ENCODE data around the gene TXNDC2. TPM values are rescaled to one million over a fixed set of nuclear protein-coding genes. Genes with fewer than 3 reads are reported as not detected.

Gene TXNDC2
- total and polyA plus RNA-seq, 9 of the 15 experiments (the other 6 are each of a cell fraction or from before 2014, with no cell fraction given) = 1.2 to 4.9 (median 2.3) TPM

DNA sequence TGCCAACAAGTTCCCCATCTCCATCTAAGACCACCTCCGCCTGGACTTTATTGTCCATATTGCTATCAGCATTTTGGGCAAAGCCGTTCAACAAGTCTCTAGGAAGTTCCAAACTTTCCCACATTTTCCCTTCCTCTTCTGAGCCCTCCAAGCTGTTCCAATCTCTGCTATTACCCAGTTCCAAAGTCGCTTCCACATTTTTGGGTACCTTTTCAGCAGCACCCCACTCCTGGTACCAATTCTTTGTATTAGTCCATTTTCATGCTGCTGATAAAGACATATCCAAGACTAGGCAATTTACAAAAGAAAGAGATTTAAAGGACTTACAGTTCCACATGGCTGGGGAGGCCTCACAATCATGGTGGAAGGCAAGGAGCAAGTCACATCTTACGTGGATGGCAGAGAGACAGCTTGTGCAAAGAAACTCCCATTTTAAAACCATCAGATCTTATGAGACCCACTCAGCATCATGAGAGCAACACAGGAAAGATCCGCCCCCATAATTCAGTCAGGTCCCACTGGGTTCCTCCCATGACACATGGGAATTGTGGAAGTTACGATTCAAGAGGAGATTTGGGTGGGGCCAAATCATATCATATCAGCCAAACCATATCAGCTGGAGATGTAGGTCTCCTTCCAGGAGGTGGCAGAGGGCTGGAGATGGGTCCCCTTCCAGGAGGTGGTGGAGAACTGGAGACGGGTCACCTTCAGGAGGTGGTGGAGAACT, 19.8 kb upstream of the TXNDC2 start (continued):
- TF ChIP-seq, protein P1, sequence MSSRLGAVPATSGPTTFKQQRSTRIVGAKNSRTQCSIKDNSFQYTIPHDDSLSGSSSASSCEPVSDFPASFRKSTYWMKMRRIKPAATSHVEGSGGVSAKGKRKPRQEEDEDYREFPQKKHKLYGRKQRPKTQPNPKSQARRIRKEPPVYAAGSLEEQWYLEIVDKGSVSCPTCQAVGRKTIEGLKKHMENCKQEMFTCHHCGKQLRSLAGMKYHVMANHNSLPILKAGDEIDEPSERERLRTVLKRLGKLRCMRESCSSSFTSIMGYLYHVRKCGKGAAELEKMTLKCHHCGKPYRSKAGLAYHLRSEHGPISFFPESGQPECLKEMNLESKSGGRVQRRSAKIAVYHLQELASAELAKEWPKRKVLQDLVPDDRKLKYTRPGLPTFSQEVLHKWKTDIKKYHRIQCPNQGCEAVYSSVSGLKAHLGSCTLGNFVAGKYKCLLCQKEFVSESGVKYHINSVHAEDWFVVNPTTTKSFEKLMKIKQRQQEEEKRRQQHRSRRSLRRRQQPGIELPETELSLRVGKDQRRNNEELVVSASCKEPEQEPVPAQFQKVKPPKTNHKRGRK (tag; IDR thresholded peaks at IDR 0.05) = 0 out of 2 replicates have a peak, but pooled peaks have one; percentile 13
- TF ChIP-seq CBX3 (IDR thresholded peaks at IDR 0.05; ENCODE audit: borderline replicate concordance in 1 of 2, low read length in 2 of 2) = peak; percentile 14 to 86
- TF ChIP-seq TRIM24 (IDR thresholded peaks at IDR 0.05) = peak; percentile 67 to 89
- 0 out of 4 replicates have a peak, but pooled peaks of 1 of the 2 experiments have one; percentile 26 for TF ChIP-seq KDM1A (IDR thresholded peaks at IDR 0.05)
- TF ChIP-seq SMARCA5 (IDR thresholded peaks at IDR 0.05) = no peak
- TF ChIP-seq ZBTB43 (CRISPR knock-in tag; IDR thresholded peaks at IDR 0.05) = no peak
- TF ChIP-seq XRCC4 (IDR thresholded peaks at IDR 0.05; ENCODE audit: extremely low read depth, insufficient read depth, insufficient read length) = no peak
- no peak for TF ChIP-seq TAF15 (IDR thresholded peaks at IDR 0.05; ENCODE audit: low read depth, low read length)
- no peak for TF ChIP-seq CBFB (CRISPR knock-in tag; IDR thresholded peaks at IDR 0.05)
- TF ChIP-seq, protein P2, sequence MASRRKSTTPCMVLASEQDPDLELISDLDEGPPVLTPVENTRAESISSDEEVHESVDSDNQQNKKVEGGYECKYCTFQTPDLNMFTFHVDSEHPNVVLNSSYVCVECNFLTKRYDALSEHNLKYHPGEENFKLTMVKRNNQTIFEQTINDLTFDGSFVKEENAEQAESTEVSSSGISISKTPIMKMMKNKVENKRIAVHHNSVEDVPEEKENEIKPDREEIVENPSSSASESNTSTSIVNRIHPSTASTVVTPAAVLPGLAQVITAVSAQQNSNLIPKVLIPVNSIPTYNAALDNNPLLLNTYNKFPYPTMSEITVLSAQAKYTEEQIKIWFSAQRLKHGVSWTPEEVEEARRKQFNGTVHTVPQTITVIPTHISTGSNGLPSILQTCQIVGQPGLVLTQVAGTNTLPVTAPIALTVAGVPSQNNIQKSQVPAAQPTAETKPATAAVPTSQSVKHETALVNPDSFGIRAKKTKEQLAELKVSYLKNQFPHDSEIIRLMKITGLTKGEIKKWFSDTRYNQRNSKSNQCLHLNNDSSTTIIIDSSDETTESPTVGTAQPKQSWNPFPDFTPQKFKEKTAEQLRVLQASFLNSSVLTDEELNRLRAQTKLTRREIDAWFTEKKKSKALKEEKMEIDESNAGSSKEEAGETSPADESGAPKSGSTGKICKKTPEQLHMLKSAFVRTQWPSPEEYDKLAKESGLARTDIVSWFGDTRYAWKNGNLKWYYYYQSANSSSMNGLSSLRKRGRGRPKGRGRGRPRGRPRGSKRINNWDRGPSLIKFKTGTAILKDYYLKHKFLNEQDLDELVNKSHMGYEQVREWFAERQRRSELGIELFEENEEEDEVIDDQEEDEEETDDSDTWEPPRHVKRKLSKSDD (conservative IDR thresholded peaks at IDR 0.05; ENCODE audit: low read length) = no peak
- peak; percentile 83; the same call in 1 of the 2 replicates for TF ChIP-seq XRCC3 (IDR thresholded peaks at IDR 0.05)
- peak; percentile 38; the same call in 1 of the 2 replicates for TF ChIP-seq CBX5 (IDR thresholded peaks at IDR 0.05; ENCODE audit: borderline replicate concordance, low read depth)
- TF ChIP-seq CBX1 (IDR thresholded peaks at IDR 0.05; ENCODE audit: low read depth) = 0 out of 2 replicates have a peak, but pooled peaks have one; percentile 31
- 0 out of 2 replicates have a peak, but pooled peaks have one; percentile 23 for TF ChIP-seq MTA3 (IDR thresholded peaks at IDR 0.05; ENCODE audit: borderline replicate concordance)
- TF ChIP-seq TRIM28 (IDR thresholded peaks at IDR 0.05) = peak; percentile 98
- 0 out of 2 replicates have a peak, but pooled peaks have one; percentile 35 for TF ChIP-seq MBD1 (CRISPR knock-in tag; IDR thresholded peaks at IDR 0.05)
- peak; percentile 55; the same call in 1 of the 2 replicates for TF ChIP-seq ADNP (tag; IDR thresholded peaks at IDR 0.05)

Measured in K562 (cell line).